ENCODE results near the gene DCP1B. TPM values are rescaled to one million over a fixed set of nuclear protein-coding genes. Genes with fewer than 3 reads are reported as not detected.

DCP1B gene
- total RNA-seq, 1 donor from 2014 or later = 21.2 TPM

GRCh38 chr12:2011643-2012607 is 7.7 kb upstream of the DCP1B start:
- H3K4me3 ChIP-seq (ENCODE audit: low read depth, low read length) = no peak overlapping the region
- DNase-seq (ENCODE audit: low read depth) = no peak

GRCh38 chr12:2009623-2010022 is 5.4 kb upstream of the DCP1B start:
- H3K4me3 ChIP-seq (ENCODE audit: low read depth, low read length) = no peak overlapping the region
- peak; percentile 13 for TF ChIP-seq CTCF (conservative IDR thresholded peaks at IDR 0.05; ENCODE audit: low read depth, low read length)
- DNase-seq (ENCODE audit: low read depth) = no peak

More at GRCh38 chr12:2011643-2012607, 7.7 kb upstream of the DCP1B start:
- peak; percentile 14 for TF ChIP-seq CTCF (conservative IDR thresholded peaks at IDR 0.05; ENCODE audit: low read depth, low read length)

- DNase-seq (ENCODE audit: low read depth) = no peak
- no peak for TF ChIP-seq CTCF (conservative IDR thresholded peaks at IDR 0.05; ENCODE audit: low read depth, low read length)
- H3K4me3 ChIP-seq (ENCODE audit: low read depth, low read length) = no peak overlapping the region
These were observed 4.4 kb upstream of the DCP1B start for GRCh38 chr12:2008677-2009076.

- TF ChIP-seq CTCF (conservative IDR thresholded peaks at IDR 0.05; ENCODE audit: low read depth, low read length) = no peak
- no peak for DNase-seq (ENCODE audit: low read depth)
- H3K4me3 ChIP-seq (ENCODE audit: low read depth, low read length) = peak overlapping the region; percentile 77
These were observed 563 bp downstream of the DCP1B start for GRCh38 chr12:2003676-2004112.

DNA sequence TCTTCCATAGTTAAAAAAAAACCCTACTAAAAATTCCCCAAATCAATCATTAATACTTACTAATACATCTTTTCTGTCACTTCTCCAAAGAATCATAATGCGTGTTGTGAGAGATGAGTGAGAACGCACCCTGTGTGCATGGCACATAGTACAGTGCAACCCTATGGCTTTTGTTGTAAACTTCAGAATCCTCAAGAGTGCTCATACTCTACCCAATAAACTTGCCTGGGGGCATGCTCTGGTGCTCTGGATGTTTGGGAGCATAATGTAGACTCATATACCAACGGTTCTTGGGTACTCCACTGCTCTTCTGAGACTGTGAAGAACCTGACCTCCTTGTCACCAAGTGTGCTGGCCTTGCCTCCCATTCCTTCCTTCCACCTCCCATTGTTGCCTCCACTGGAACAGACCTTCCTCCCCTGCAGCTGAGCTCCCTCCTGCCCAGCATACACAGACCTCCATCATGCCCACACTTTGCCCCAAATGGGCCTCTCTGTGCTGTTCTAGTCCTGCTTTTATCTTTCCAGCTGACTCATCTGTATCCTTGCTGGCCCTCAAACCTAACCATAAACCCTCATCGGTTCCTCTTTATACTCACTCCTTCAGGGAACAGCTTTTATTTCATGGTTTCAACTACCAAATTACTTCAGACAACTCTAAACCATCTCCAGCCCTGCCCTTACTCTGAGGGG is 8.9 kb downstream of the DCP1B start:
- DNase-seq (ENCODE audit: low read depth) = no peak
- H3K4me3 ChIP-seq (ENCODE audit: low read depth, low read length) = no peak overlapping the region
- no peak for TF ChIP-seq CTCF (conservative IDR thresholded peaks at IDR 0.05; ENCODE audit: low read depth, low read length)

DNA sequence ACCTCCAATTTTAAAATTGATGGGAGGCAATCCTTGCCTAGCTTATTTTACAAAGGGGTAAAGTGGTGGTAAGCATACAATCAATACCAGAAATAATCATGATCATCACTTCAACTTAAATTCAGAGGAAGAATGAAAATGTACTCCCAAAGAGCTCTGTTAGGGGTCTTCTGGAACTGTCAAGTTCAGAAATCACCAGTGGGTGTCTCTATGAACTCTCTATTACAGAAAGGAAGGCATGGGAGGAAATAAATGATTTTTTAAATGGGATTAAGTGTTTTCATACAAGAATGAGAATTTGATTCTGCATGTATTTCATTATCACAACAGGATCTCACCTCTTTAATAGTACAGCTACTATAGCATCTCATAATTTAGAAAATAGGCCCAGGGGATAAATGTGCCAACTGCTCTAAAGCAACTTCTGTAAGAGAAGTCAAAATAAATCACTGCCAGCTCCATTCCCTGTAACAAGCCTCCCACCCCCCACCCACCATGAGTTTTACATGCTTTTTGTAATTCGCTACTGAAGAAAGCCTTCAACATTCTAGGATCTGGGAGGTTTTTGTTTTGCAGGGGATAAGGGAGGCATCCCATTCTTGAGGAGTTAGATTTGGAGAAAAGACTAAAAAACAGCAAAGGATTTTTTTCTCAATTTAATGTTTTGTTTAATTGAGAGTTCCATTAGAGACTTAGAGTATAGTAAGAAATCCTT is 9.7 kb downstream of the DCP1B start:
- DNase-seq (ENCODE audit: low read depth) = no peak
- no peak overlapping the region for H3K4me3 ChIP-seq (ENCODE audit: low read depth, low read length)
- TF ChIP-seq CTCF (conservative IDR thresholded peaks at IDR 0.05; ENCODE audit: low read depth, low read length) = no peak
